Caco-2 (cell line): ENCODE data around the gene PODXL2. TPM values are rescaled to one million over a fixed set of nuclear protein-coding genes. Genes with fewer than 3 reads are reported as not detected.

Experiments used
- BruUV-seq: library from RNA; stranded (reverse); fragments of 400-500 nt; replicated peaks from 2 replicates; lab custom pipeline; 2021; lab: Mats Ljungman, UMichigan
- CTCF ChIA-PET: fragments of 300-600 bp; sonication (Branson Sonifier 250); formaldehyde crosslinking; loops from one replicate; lab custom pipeline; 2022; ENCODE audit warnings: antibody characterized with exemption; lab: Charles Lee
- POLR2A ChIA-PET: fragments of 300-600 bp; sonication (Branson Sonifier 250); formaldehyde crosslinking; loops from one replicate; lab custom pipeline; 2022; ENCODE audit warnings: antibody characterized with exemption; lab: Charles Lee
- DNase-seq, 2 experiments: peaks; one replicate each; pipeline versions ENCODE4 v3.0.0 to v3.0.0-alpha.2; 2020 to 2022
- H3K27me3 ChIP-seq: replicated peaks from 2 replicates; pipeline ENCODE4 v1.6.0; 2011; ENCODE audit warnings: low read length; ENCODE audit not compliant: control insufficient read depth, insufficient read depth
- H3K36me3 ChIP-seq: 2 replicates; pipeline ENCODE4 v1.5.1; 2011; ENCODE audit warnings: low read length; ENCODE audit not compliant: control insufficient read depth, insufficient read depth
- H3K4me1 ChIP-seq: fragments of 250-450 bp; sonication (Bioruptor Pico); 2 replicates; pipeline ENCODE4 v1.5.1; 2020; ENCODE audit warnings: mild to moderate bottlenecking
- H3K4me3 ChIP-seq: 2 replicates; pipeline ENCODE4 v1.5.1; 2011; ENCODE audit warnings: low read depth, mild to moderate bottlenecking, control low read depth, low read length
- H3K9me3 ChIP-seq: fragments of 250-450 bp; sonication (Bioruptor Pico); 2 replicates; pipeline ENCODE4 v1.5.1; 2020; ENCODE audit warnings: mild to moderate bottlenecking, moderate library complexity
- H3K27ac Mint-ChIP-seq: one replicate; pipeline ENCODE4 v1.8.0; 2022; ENCODE audit warnings: mixed read lengths; ENCODE audit not compliant: unreplicated experiment
- H3K27me3 Mint-ChIP-seq: one replicate; pipeline ENCODE4 v1.8.0; 2022; ENCODE audit warnings: mixed read lengths; ENCODE audit not compliant: insufficient read depth, unreplicated experiment
- H3K36me3 Mint-ChIP-seq: one replicate; pipeline ENCODE4 v1.8.0; 2022; ENCODE audit warnings: mild to moderate bottlenecking, mixed read lengths; ENCODE audit not compliant: insufficient read depth, unreplicated experiment
- H3K4me1 Mint-ChIP-seq: one replicate; pipeline ENCODE4 v1.8.0; 2022; ENCODE audit warnings: low read depth, mixed read lengths; ENCODE audit not compliant: unreplicated experiment
- H3K4me3 Mint-ChIP-seq: one replicate; pipeline ENCODE4 v1.8.0; 2022; ENCODE audit warnings: mild to moderate bottlenecking, moderate library complexity, mixed read lengths; ENCODE audit not compliant: unreplicated experiment
- H3K9me3 Mint-ChIP-seq: one replicate; pipeline ENCODE4 v1.8.0; 2022; ENCODE audit warnings: mixed read lengths; ENCODE audit not compliant: unreplicated experiment
- intact Hi-C: fragments of 100-400 bp; cut with micrococcal nuclease; formaldehyde crosslinking; loops from one replicate; pipeline ENCODE4 v1.10.0; 2022; ENCODE audit not compliant: unreplicated experiment
- total RNA-seq: library from RNA; stranded (reverse); gene quantifications from 2 replicates; pipeline ENCODE4 v1.2.3, GENCODE V29; 2022
- TF ChIP-seq, protein P1 (sequence below), 2 experiments: fragments of 200-600 bp in 1 of 2; IDR thresholded peaks; 1 replicate in 1 of 2; 2 replicates in 1 of 2; pipeline versions ENCODE4 v1.5.1 to v1.8.0; 2011 to 2022; ENCODE audit warnings: antibody characterized with exemption in 1 of 2, control low read depth in 1 of 2, inconsistent platforms in 1 of 2, low read depth in 1 of 2, low read length in 1 of 2, mild to moderate bottlenecking in 1 of 2, moderate library complexity in 1 of 2; ENCODE audit not compliant: insufficient read depth in 1 of 2, severe bottlenecking in 1 of 2, unreplicated experiment in 1 of 2

Gene PODXL2
- total RNA-seq, 1 experiment from 2014 or later, result 39.1 TPM

GRCh38 chr3:127624063-127624462 lies 4.9 kb upstream of the PODXL2 start:
- H3K9me3 Mint-ChIP-seq, result no peaks in the 10 kb centered on the region
- no TSS peak for BruUV-seq
- ChIA-PET POLR2A (no interaction called here), CTCF (interaction anchor here (0.7 kb wide), 1 partner anchor 11 kb away, joined by 3 read pairs; no protein-coding TSS in a partner anchor)
- H3K9me3 ChIP-seq, result no peaks in the 10 kb centered on the region
- peaks cover 7% of the 10 kb centered on the region for H3K4me1 Mint-ChIP-seq
- H3K36me3 Mint-ChIP-seq, result peaks cover 24% of the 10 kb centered on the region
- H3K4me1 ChIP-seq, result peaks cover 6% of the 10 kb centered on the region; the same call in 1 of the 2 replicates
- intact Hi-C loops, result no loop called here
- DNase-seq, result no peak
- H3K4me3 Mint-ChIP-seq, result no peak overlapping the region
- no peak overlapping the region for H3K27ac Mint-ChIP-seq
- TF ChIP-seq, protein P1, sequence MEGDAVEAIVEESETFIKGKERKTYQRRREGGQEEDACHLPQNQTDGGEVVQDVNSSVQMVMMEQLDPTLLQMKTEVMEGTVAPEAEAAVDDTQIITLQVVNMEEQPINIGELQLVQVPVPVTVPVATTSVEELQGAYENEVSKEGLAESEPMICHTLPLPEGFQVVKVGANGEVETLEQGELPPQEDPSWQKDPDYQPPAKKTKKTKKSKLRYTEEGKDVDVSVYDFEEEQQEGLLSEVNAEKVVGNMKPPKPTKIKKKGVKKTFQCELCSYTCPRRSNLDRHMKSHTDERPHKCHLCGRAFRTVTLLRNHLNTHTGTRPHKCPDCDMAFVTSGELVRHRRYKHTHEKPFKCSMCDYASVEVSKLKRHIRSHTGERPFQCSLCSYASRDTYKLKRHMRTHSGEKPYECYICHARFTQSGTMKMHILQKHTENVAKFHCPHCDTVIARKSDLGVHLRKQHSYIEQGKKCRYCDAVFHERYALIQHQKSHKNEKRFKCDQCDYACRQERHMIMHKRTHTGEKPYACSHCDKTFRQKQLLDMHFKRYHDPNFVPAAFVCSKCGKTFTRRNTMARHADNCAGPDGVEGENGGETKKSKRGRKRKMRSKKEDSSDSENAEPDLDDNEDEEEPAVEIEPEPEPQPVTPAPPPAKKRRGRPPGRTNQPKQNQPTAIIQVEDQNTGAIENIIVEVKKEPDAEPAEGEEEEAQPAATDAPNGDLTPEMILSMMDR (IDR thresholded peaks at IDR 0.05; ENCODE audit: insufficient read depth in 1 of 2, low read depth in 1 of 2, low read length in 1 of 2, severe bottlenecking in 1 of 2, unreplicated experiment in 1 of 2), result no peak
- H3K27me3 ChIP-seq, result no peaks in the 10 kb centered on the region
- H3K4me3 ChIP-seq, result no peak overlapping the region
- peaks cover 3% of the 10 kb centered on the region for H3K27me3 Mint-ChIP-seq
- peaks cover 2% of the 10 kb centered on the region; the same call in 1 of the 2 replicates for H3K36me3 ChIP-seq

- BruUV-seq, result no TSS peak
- POLR2A ChIA-PET, result no interaction called here
- H3K36me3 Mint-ChIP-seq, result peaks cover 11% of the 10 kb centered on the region
- H3K27me3 Mint-ChIP-seq, result peaks cover 3% of the 10 kb centered on the region
- intact Hi-C loops, result no loop called here
- peaks cover 13% of the 10 kb centered on the region; the same call in 1 of the 2 replicates for H3K4me1 ChIP-seq
- no peak for DNase-seq
- CTCF ChIA-PET, result no interaction called here
- no peaks in the 10 kb centered on the region for H3K9me3 Mint-ChIP-seq
- H3K4me3 Mint-ChIP-seq, result no peak overlapping the region
- no peak overlapping the region for H3K27ac Mint-ChIP-seq
- H3K4me3 ChIP-seq, result no peak overlapping the region
- H3K4me1 Mint-ChIP-seq, result peaks cover 16% of the 10 kb centered on the region
- no peaks in the 10 kb centered on the region for H3K27me3 ChIP-seq
- H3K9me3 ChIP-seq, result no peaks in the 10 kb centered on the region
- H3K36me3 ChIP-seq, result no peaks in the 10 kb centered on the region
- TF ChIP-seq, protein P1 (IDR thresholded peaks at IDR 0.05; ENCODE audit: insufficient read depth in 1 of 2, low read depth in 1 of 2, low read length in 1 of 2, severe bottlenecking in 1 of 2, unreplicated experiment in 1 of 2), result no peak
These were observed 3.2 kb upstream of the PODXL2 start for GRCh38 chr3:127625821-127626220.

- no peaks in the 10 kb centered on the region for H3K9me3 ChIP-seq
- CTCF ChIA-PET, result interaction anchor here (0.6 to 1.7 kb wide), 3 partner anchors 37 to 153 kb away, joined by 3 to 5 read pairs (median 3); partner anchors contain the start of gene TPRA1
- BruUV-seq, result TSS peak; percentile 82
- H3K27me3 ChIP-seq, result no peaks in the 10 kb centered on the region
- Mint-ChIP-seq H3K4me3 (peak overlapping the region; percentile 79), H3K4me1 (peaks cover 19% of the 10 kb centered on the region), H3K27me3 (peaks cover 3% of the 10 kb centered on the region), H3K9me3 (no peaks in the 10 kb centered on the region), H3K36me3 (peaks cover under 1% of the 10 kb centered on the region), H3K27ac (peak overlapping the region; percentile 9)
- intact Hi-C loops, result loop anchor here (2.0 kb wide), 1 partner anchor 38 kb away; the partner anchor contains the start of gene TPRA1
- H3K4me1 ChIP-seq, result peaks cover 13% of the 10 kb centered on the region; the same call in 1 of the 2 replicates
- DNase-seq, result no peak
- peak overlapping the region; percentile 43 for H3K4me3 ChIP-seq
- TF ChIP-seq, protein P1 (IDR thresholded peaks at IDR 0.05; ENCODE audit: insufficient read depth in 1 of 2, low read depth in 1 of 2, low read length in 1 of 2, severe bottlenecking in 1 of 2, unreplicated experiment in 1 of 2), result no peak
- POLR2A ChIA-PET, result no interaction called here
- H3K36me3 ChIP-seq, result no peaks in the 10 kb centered on the region
These were observed 578 bp upstream of the PODXL2 start for GRCh38 chr3:127628426-127628787.
